GM21786 (cell line): ENCODE measurements around the gene SHLD1.

Experiments used
- ATAC-seq: cut with Tn5 transposase; IDR thresholded peaks from one replicate; pipeline ENCODE4 v1.9.1; 2021; ENCODE audit not compliant: unreplicated experiment

Gene SHLD1

DNA sequence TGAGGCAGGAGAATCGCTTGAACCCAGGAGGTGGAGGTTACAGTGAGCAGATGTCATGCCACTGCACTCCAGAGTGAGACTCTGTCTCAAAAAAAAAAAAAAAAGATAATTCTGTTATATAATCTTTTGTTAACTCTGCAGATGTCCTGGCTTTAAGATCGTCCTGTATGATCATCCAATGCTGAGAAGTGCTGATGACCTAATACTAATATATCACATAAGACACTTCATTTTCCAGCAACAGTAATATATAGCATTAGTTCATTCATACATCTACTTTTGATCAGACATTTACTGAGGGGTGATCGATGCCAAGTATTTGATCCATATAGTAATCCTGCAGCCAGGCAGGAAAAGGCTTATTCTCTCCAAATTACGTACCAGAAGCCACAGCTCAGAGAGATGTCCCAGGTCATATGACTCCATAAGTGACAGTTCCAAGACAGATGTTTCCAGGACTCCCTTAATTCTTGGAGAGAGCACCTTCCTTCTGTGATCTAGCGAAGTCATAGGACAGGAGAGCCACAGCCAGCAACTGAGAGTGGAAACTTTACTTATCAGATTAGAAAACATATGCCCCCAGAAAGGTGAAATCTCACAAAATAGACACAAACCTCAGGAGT lies 60.7 kb downstream of the SHLD1 start:
- ATAC-seq, result no peak

DNA sequence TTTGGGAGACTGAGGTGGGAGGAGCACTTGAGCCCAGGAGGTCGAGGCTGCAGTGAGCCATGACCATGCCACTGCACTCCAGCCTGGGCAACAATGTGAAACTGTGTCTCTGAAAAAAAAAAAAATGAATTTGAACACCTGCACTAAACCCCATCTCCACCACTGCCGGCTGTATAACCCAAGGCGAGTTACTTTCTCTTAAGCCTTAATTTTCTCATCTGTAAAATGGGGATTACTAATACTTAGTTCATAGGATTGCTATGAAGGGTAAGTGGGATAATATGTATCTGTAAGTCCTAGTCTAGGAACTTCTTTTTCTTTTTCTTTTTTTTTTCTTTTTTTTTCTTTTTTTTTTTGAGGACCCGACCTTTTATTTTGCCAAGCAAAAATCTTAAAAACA lies 61.5 kb downstream of the SHLD1 start:
- ATAC-seq, result no peak

DNA sequence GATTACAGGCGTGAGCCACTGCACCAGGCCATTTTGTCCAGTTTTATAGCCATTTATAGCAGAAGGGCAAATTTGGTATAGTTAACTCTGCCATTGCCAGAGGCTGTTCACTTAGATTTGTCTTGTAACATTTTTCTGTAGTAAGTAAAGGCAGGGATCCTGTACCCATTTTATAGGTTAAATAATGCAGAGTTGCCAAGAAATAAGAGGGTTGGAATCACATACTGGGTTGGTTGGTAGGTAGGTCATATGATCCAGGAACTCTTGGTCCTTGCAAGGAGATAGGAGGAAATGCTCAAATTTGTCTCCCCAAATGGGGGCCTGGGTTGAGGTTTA lies 68.1 kb downstream of the SHLD1 start:
- no peak for ATAC-seq

DNA sequence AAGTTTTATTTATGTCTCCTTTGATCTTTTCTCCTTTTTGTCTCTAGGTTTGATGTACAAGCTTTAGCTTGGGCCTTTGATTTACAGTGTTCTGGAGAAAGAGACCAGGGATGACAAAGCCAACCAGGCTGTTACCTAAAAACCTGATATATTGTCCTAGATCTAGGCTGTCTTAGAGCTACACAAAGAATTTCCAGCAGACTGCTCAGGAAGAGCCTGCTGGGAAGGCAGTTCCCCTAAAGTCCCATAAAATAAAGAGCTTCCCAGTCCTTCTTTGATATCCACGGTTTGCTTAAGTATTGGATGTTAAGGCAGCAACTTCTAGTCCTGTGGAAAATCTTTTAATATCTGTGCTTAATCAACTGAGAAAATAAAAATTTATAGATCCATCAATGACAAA lies 70.5 kb downstream of the SHLD1 start:
- no peak for ATAC-seq

DNA sequence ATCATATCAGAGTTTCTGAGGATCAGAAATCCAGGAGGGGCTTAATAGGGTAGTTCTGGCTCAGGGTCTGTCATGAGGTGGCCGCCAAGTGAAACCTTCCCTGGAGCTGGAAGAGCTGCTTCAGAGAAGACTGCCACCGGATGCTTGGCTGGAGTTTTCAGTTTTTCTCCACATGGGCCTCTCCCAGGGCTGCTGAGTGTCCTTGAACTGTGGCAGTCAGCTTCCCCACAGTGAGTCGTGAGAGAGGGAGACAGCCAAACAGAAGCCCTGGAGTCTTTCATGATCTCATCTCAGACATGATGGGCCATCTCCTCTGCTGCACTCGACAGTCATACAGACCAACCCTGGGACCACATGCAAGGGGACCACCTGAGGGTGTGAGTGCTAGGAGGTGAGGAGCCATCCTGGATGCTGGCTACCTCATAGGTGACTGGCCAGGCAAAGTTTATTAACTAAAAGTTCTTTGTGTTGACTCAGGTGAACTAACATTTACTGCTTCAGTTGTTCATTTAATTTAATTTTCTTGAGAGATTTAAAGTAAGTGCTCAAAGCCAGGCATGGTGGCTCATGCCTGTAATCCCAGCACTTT lies 71.5 kb downstream of the SHLD1 start:
- ATAC-seq, result no peak

GRCh38 chr20:5822569-5822968 lies 72.4 kb downstream of the SHLD1 start:
- ATAC-seq, result no peak

- no peak for ATAC-seq
These were observed 75.0 kb downstream of the SHLD1 start for GRCh38 chr20:5825130-5825719.

DNA sequence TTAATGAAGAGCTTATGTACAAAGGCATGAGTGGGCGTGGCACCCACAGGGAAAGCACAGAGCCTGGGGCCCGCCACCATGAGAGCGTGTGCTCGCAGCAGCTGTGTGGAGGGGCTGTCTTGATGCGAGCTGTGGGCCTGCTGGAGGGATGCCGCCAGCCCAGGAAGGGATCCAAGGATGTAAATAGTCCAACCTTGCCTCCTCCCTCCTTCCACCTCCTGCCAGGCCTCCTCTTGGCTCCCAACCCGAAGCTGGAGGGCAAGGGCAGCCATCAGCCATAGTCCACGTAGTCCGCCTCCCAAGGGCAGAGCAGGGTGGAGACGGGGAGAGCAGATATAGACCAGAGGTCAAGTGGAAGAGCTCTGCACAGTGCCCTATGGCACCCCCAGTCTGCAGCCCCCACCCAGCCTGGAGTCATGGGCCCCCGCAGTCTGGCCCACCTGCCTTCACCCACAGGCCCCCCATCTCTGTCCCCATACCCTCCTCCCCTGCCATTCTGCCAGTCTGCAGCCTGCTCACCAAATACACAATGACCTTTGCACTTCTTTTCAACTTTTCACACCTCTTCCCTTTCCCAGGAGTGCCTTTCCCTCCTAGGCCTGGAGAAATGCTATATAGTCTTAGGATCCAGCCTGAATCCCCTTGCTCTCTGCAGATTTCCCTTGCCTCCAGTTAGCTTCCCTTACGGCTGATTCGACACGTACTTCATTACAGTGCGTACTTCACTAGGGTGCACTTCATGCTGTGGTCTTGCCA lies 77.1 kb downstream of the SHLD1 start:
- no peak for ATAC-seq

DNA sequence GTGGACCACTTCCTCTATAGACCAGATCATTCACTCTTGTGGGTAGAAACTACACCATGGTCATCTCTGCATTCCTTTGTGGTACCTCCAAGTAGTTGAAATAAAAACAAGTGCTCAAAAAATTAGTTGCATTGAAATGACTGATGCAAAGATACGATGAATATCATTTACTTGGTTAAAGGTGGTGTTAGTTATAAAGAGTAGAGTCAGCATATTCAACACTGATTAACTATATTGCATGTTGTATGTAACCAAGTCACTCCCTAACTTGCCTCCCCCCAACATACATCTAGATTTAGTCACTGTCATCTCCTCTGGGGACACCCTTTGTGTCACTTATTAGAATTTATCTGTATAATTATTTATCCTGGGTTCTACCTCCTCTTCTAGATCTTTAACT lies 77.7 kb downstream of the SHLD1 start:
- no peak for ATAC-seq

GRCh38 chr20:5829241-5829809 lies 79.1 kb downstream of the SHLD1 start:
- no peak for ATAC-seq

- no peak for ATAC-seq
These were observed 81.5 kb downstream of the SHLD1 start for GRCh38 chr20:5831539-5832237.

GRCh38 chr20:5833309-5833941 lies 83.2 kb downstream of the SHLD1 start:
- no peak for ATAC-seq

- no peak for ATAC-seq
These were observed 84.3 kb downstream of the SHLD1 start for GRCh38 chr20:5834436-5835005.

- ATAC-seq, result no peak
These were observed 85.2 kb downstream of the SHLD1 start for GRCh38 chr20:5835321-5835821.

GRCh38 chr20:5835871-5836270 lies 85.7 kb downstream of the SHLD1 start:
- ATAC-seq, result no peak

- ATAC-seq, result no peak
These were observed 86.4 kb downstream of the SHLD1 start for GRCh38 chr20:5836569-5836968.

GRCh38 chr20:5840411-5841002 lies 90.3 kb downstream of the SHLD1 start:
- no peak for ATAC-seq

GRCh38 chr20:5841522-5841921 lies 91.3 kb downstream of the SHLD1 start:
- ATAC-seq, result no peak

- ATAC-seq, result no peak
These were observed 92.3 kb downstream of the SHLD1 start for GRCh38 chr20:5842465-5842864.

DNA sequence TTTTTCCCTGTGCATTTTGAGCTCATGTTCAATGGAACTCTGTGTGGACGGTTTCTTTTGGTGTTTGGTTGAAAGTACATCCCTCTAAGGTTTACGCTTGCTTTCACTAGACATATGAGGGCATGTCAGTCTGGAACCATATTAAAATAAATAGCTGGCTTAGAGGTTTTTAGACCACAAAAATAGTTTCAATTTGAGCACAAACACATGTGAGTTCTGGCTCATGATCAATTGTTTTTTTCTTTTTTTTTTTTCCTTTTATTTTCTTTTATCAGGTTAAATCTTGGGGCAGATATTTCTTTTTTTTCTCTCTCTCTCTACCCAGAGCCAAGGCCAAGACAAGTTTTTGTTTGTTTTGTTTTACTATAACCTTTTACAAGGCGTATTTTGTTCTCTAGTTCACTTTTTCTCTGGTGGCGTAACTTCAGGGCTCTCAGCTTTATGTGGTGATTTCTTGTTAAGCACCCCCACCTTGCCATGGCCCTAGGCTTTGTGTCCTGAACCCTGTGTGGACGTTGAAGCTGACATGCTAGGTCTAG lies 92.9 kb downstream of the SHLD1 start:
- ATAC-seq, result peak; percentile 59
